PC-9 (cell line): ENCODE results near the gene ZDHHC7. TPM values are rescaled to one million over a fixed set of nuclear protein-coding genes. Genes with fewer than 3 reads are reported as not detected.
A peak's percentile ranks its signal among the peaks of the same experiment; 100 is the strongest.

Experiments
- BruUV-seq: library from RNA; stranded (reverse); fragments of 400-500 nt; replicated peaks from 2 replicates; lab custom pipeline; 2021; lab: Mats Ljungman, UMichigan
- CTCF ChIA-PET: fragments of 300-600 bp; sonication (Branson Sonifier 250); formaldehyde crosslinking; loops from one replicate; lab custom pipeline; 2022; ENCODE audit warnings: antibody characterized with exemption; lab: Charles Lee
- POLR2A ChIA-PET: fragments of 300-600 bp; sonication (Branson Sonifier 250); formaldehyde crosslinking; loops from one replicate; lab custom pipeline; 2022; ENCODE audit warnings: antibody characterized with exemption; ENCODE audit not compliant: unreplicated experiment; lab: Charles Lee
- DNase-seq, 2 experiments: peaks; one replicate each; pipeline versions ENCODE4 v3.0.0 to v3.0.0-alpha.2; 2015 to 2022; ENCODE audit warnings: mixed read lengths in 1 of 2
- H2AFZ ChIP-seq: fragments of 200-600 bp; sonication (generic); 2 replicates; pipeline ENCODE4 v1.8.1; 2017; ENCODE audit warnings: antibody characterized with exemption
- H3F3A ChIP-seq: fragments of 200-600 bp; sonication (generic); 2 replicates; pipeline ENCODE4 v1.8.1; 2017; ENCODE audit warnings: antibody characterized with exemption, mild to moderate bottlenecking, low read depth; ENCODE audit not compliant: insufficient read depth
- H3K27ac ChIP-seq: fragments of 200-600 bp; sonication (generic); 2 replicates; pipeline ENCODE4 v1.6.1; 2016; ENCODE audit warnings: mixed run types
- H3K27me3 ChIP-seq: fragments of 200-600 bp; sonication (generic); 2 replicates; pipeline ENCODE4 v1.6.1; 2016; ENCODE audit warnings: low read depth, mixed run types; ENCODE audit not compliant: insufficient read depth
- H3K36me3 ChIP-seq: fragments of 200-600 bp; sonication (generic); 2 replicates; pipeline ENCODE4 v1.6.1; 2016; ENCODE audit warnings: low read depth, mixed run types
- H3K4me1 ChIP-seq: fragments of 200-600 bp; sonication (generic); replicated peaks from 2 replicates; pipeline ENCODE4 v1.6.1; 2016; ENCODE audit warnings: mixed run types; ENCODE audit not compliant: insufficient read depth
- H3K4me2 ChIP-seq: fragments of 200-600 bp; sonication (generic); 2 replicates; pipeline ENCODE4 v1.6.1; 2017; ENCODE audit warnings: mixed run types
- H3K4me3 ChIP-seq: fragments of 200-600 bp; sonication (generic); 2 replicates; pipeline ENCODE4 v1.6.1; 2016; ENCODE audit warnings: mixed run types
- H3K79me2 ChIP-seq: fragments of 200-600 bp; sonication (generic); 2 replicates; pipeline ENCODE4 v1.6.1; 2017; ENCODE audit warnings: low read depth, mixed run types
- H3K9me2 ChIP-seq: fragments of 200-600 bp; sonication (generic); 2 replicates; pipeline ENCODE4 v1.8.1; 2017; ENCODE audit warnings: mild to moderate bottlenecking; ENCODE audit not compliant: insufficient read depth
- H3K9me3 ChIP-seq: fragments of 200-600 bp; sonication (generic); 2 replicates; pipeline ENCODE4 v1.8.1; 2016; ENCODE audit warnings: low read depth; ENCODE audit not compliant: insufficient read depth
- H4K20me1 ChIP-seq: fragments of 200-600 bp; sonication (generic); 2 replicates; pipeline ENCODE4 v1.8.1; 2017; ENCODE audit not compliant: insufficient read depth
- CTCF ChIP-seq: fragments of 200-600 bp; sonication (generic); conservative IDR thresholded peaks from 2 replicates; pipeline ENCODE4 v1.6.1; 2017; ENCODE audit warnings: mixed run types, antibody characterized with exemption, mild to moderate bottlenecking, moderate library complexity
- EZH2 ChIP-seq: fragments of 200-600 bp; sonication (generic); IDR thresholded peaks from 2 replicates; pipeline ENCODE4 v1.8.0; 2017; ENCODE audit warnings: antibody characterized with exemption, low read depth
- intact Hi-C: fragments of 100-400 bp; cut with micrococcal nuclease; formaldehyde crosslinking; loops from one replicate; pipeline ENCODE4 v1.10.0; 2022; ENCODE audit not compliant: unreplicated experiment
- total RNA-seq: library from RNA; stranded (reverse); gene quantifications from 2 replicates; pipeline ENCODE4 v1.2.3, GENCODE V29; 2021

The ZDHHC7 gene
- total RNA-seq, 1 experiment from 2014 or later: 79.3 TPM

- peaks cover 7% of the 10 kb centered on the region; the same call in 1 of the 2 replicates for H3F3A ChIP-seq
- no peaks in the 10 kb centered on the region for H3K27me3 ChIP-seq
- DNase-seq: no peak
- no peak overlapping the region for H3K4me2 ChIP-seq
- no peaks in the 10 kb centered on the region for H3K36me3 ChIP-seq
- no peaks in the 10 kb centered on the region for H4K20me1 ChIP-seq
- ChIA-PET CTCF (interaction anchor here (0.5 kb wide), 1 partner anchor 86 kb away, joined by 4 read pairs; no protein-coding TSS in a partner anchor), POLR2A (interaction anchor here (0.6 kb wide), 1 partner anchor 59 kb away, joined by 5 read pairs; no protein-coding TSS in a partner anchor)
- H3K4me1 ChIP-seq: peaks cover 16% of the 10 kb centered on the region
- no peaks in the 10 kb centered on the region for H3K9me3 ChIP-seq
- H3K79me2 ChIP-seq: no peaks in the 10 kb centered on the region
- H3K4me3 ChIP-seq: no peak overlapping the region
- no TSS peak for BruUV-seq
- H3K27ac ChIP-seq: no peak overlapping the region
- H2AFZ ChIP-seq: no peak overlapping the region
- no peaks in the 10 kb centered on the region for H3K9me2 ChIP-seq
- TF ChIP-seq EZH2 (no peak), CTCF (no peak)
- intact Hi-C loops: no loop called here
Observed at GRCh38 chr16:85057948-85058347, 46.6 kb upstream of the ZDHHC7 start.

GRCh38 chr16:85057212-85057889 lies 46.0 kb upstream of the ZDHHC7 start:
- intact Hi-C loops: no loop called here
- Histone ChIP-seq H3K79me2 (no peaks in the 10 kb centered on the region), H3F3A (peaks cover 7% of the 10 kb centered on the region; the same call in 1 of the 2 replicates), H3K4me1 (peaks cover 16% of the 10 kb centered on the region), H3K36me3 (no peaks in the 10 kb centered on the region), H3K4me3 (no peak overlapping the region), H4K20me1 (no peaks in the 10 kb centered on the region), H3K27ac (no peak overlapping the region), H2AFZ (no peak overlapping the region), H3K27me3 (no peaks in the 10 kb centered on the region), H3K4me2 (no peak overlapping the region), H3K9me3 (no peaks in the 10 kb centered on the region), H3K9me2 (no peaks in the 10 kb centered on the region)
- TF ChIP-seq EZH2 (no peak), CTCF (peak; percentile 62)
- no TSS peak for BruUV-seq
- POLR2A ChIA-PET: interaction anchor here (0.6 kb wide), 1 partner anchor 59 kb away, joined by 5 read pairs; no protein-coding TSS in a partner anchor
- CTCF ChIA-PET: interaction anchor here (0.5 kb wide), 1 partner anchor 85 kb away, joined by 4 read pairs; no protein-coding TSS in a partner anchor
- DNase-seq: peak in 1 of 2 experiments; percentile 8

GRCh38 chr16:85056211-85056748 lies 44.9 kb upstream of the ZDHHC7 start:
- BruUV-seq: no TSS peak
- CTCF ChIA-PET: interaction anchor here (1.0 kb wide), 1 partner anchor 302 kb away, joined by 3 read pairs; no protein-coding TSS in a partner anchor
- DNase-seq: no peak
- Histone ChIP-seq H3K27me3 (no peaks in the 10 kb centered on the region), H3K4me3 (no peak overlapping the region), H3K4me2 (no peak overlapping the region; the same call in 1 of the 2 replicates), H3K9me2 (no peaks in the 10 kb centered on the region), H3F3A (peaks cover 7% of the 10 kb centered on the region; the same call in 1 of the 2 replicates), H3K9me3 (no peaks in the 10 kb centered on the region), H2AFZ (no peak overlapping the region), H4K20me1 (no peaks in the 10 kb centered on the region), H3K36me3 (no peaks in the 10 kb centered on the region), H3K4me1 (peaks cover 16% of the 10 kb centered on the region), H3K79me2 (no peaks in the 10 kb centered on the region), H3K27ac (no peak overlapping the region)
- POLR2A ChIA-PET: interaction anchor here (0.6 kb wide), 1 partner anchor 437 kb away, joined by 4 read pairs; no protein-coding TSS in a partner anchor
- intact Hi-C loops: no loop called here
- no peak for TF ChIP-seq EZH2
- no peak for TF ChIP-seq CTCF
